MM.1S (cell line): Measurements from ENCODE around the gene USP5.

Experiments
- CTCF ChIP-seq: fragments of 300-600 bp; sonication (generic); IDR thresholded peaks from 2 replicates; pipeline ENCODE4 v1.5.1; 2016; ENCODE audit warnings: antibody characterized with exemption, low read length, mixed read lengths
- EZH2 ChIP-seq: fragments of 300-600 bp; sonication (generic); optimal IDR thresholded peaks from 2 replicates; pipeline ENCODE3; 2017; ENCODE audit warnings: low read depth, mild to moderate bottlenecking, antibody characterized with exemption, low read length, mixed read lengths
- EZH2phosphoT487 ChIP-seq: fragments of 300-600 bp; sonication (generic); IDR thresholded peaks from 2 replicates; pipeline ENCODE4 v1.6.1; 2018; ENCODE audit warnings: antibody characterized with exemption, low read length

- TF ChIP-seq CTCF (no peak), EZH2 (no peak), EZH2phosphoT487 (no peak)
Observed at GRCh38 chr12:6826734-6827436, 25.1 kb upstream of the USP5 start.
